WTC11 (cell line): ENCODE data around the gene RGCC. TPM values are rescaled to one million over a fixed set of nuclear protein-coding genes. Genes with fewer than 3 reads are reported as not detected.

Experiments
- ATAC-seq: fragments of 200-7000 bp; cut with Tn5 transposase; 2 replicates; pipeline ENCODE4 v1.10.0; 2021; ENCODE audit warnings: mild to moderate bottlenecking, moderate library complexity
- CTCF ChIA-PET: fragments of 300-600 bp; sonication (Branson Sonifier 250); formaldehyde crosslinking; loops from one replicate; lab custom pipeline; 2021; ENCODE audit warnings: antibody characterized with exemption; lab: Charles Lee
- POLR2A ChIA-PET: fragments of 350-600 bp; sonication (Branson Sonifier 250); formaldehyde crosslinking; loops from one replicate; lab custom pipeline; 2021; ENCODE audit warnings: antibody characterized with exemption; lab: Charles Lee
- DNase-seq: peaks from one replicate; pipeline ENCODE4 v3.0.0; 2021; ENCODE audit warnings: low spot score
- H3K27ac Mint-ChIP-seq: 2 replicates; pipeline ENCODE4 v1.8.0; 2021; ENCODE audit warnings: mixed read lengths
- H3K27me3 Mint-ChIP-seq: 2 replicates; pipeline ENCODE4 v1.8.0; 2021; ENCODE audit warnings: low read depth, mild to moderate bottlenecking, moderate library complexity, mixed read lengths
- H3K36me3 Mint-ChIP-seq: 2 replicates; pipeline ENCODE4 v1.8.0; 2021; ENCODE audit warnings: mixed read lengths
- H3K4me1 Mint-ChIP-seq: 2 replicates; pipeline ENCODE4 v1.8.0; 2022; ENCODE audit warnings: mixed read lengths
- H3K4me3 Mint-ChIP-seq: 2 replicates; pipeline ENCODE4 v1.8.0; 2021; ENCODE audit warnings: mild to moderate bottlenecking, moderate library complexity, mixed read lengths
- H3K9me3 Mint-ChIP-seq: 2 replicates; pipeline ENCODE4 v1.8.0; 2021; ENCODE audit warnings: mixed read lengths
- GABPB1 ChIP-seq: sonication (generic); formaldehyde crosslinking; IDR thresholded peaks from 2 replicates; pipeline ENCODE4 v1.8.1; 2023; ENCODE audit warnings: mild to moderate bottlenecking, missing genetic modification reagents
- GRHL2 ChIP-seq: fragments of 250-450 bp; sonication (Bioruptor Pico); IDR thresholded peaks from 2 replicates; pipeline ENCODE4 v1.8.0; 2022; ENCODE audit warnings: mild to moderate bottlenecking, moderate library complexity; ENCODE audit not compliant: insufficient replicate concordance, severe bottlenecking
- HMGA2 ChIP-seq: fragments of 250-450 bp; sonication (Bioruptor Pico); IDR thresholded peaks from 2 replicates; pipeline ENCODE4 v1.4.0; 2021; ENCODE audit warnings: mild to moderate bottlenecking, moderate library complexity
- JAZF1 ChIP-seq: fragments of 250-450 bp; sonication (Bioruptor Pico); IDR thresholded peaks from 2 replicates; pipeline ENCODE4 v1.9.0; 2021; ENCODE audit warnings: moderate library complexity, mild to moderate bottlenecking, inconsistent platforms
- JUN ChIP-seq: sonication (generic); formaldehyde crosslinking; IDR thresholded peaks from 2 replicates; pipeline ENCODE4 v1.8.0; 2023; ENCODE audit warnings: mild to moderate bottlenecking, missing genetic modification reagents
- KAT7 ChIP-seq: sonication (generic); formaldehyde crosslinking; IDR thresholded peaks from 2 replicates; pipeline ENCODE4 v1.8.1; 2023; ENCODE audit warnings: missing genetic modification reagents, mild to moderate bottlenecking, borderline replicate concordance
- MXD4 ChIP-seq: fragments of 250-450 bp; sonication (Bioruptor Pico); IDR thresholded peaks from 2 replicates; pipeline ENCODE4 v1.8.0; 2021; ENCODE audit warnings: mild to moderate bottlenecking, moderate library complexity, borderline replicate concordance
- NFATC4 ChIP-seq: fragments of 250-450 bp; sonication (Bioruptor Pico); IDR thresholded peaks from 2 replicates; pipeline ENCODE4 v1.9.0; 2021; ENCODE audit warnings: mild to moderate bottlenecking
- NR1H2 ChIP-seq: sonication (generic); formaldehyde crosslinking; IDR thresholded peaks from 2 replicates; pipeline ENCODE4 v1.9.0; 2021; ENCODE audit warnings: mild to moderate bottlenecking, moderate library complexity, missing genetic modification reagents
- NR2C2 ChIP-seq: sonication (generic); formaldehyde crosslinking; IDR thresholded peaks from 2 replicates; pipeline ENCODE4 v1.8.0; 2022; ENCODE audit warnings: mild to moderate bottlenecking, missing genetic modification reagents
- RORB ChIP-seq: fragments of 250-450 bp; sonication (Bioruptor Pico); IDR thresholded peaks from 2 replicates; pipeline ENCODE4 v1.9.0; 2021; ENCODE audit warnings: mild to moderate bottlenecking
- TCF7 ChIP-seq: sonication (generic); formaldehyde crosslinking; IDR thresholded peaks from 2 replicates; pipeline ENCODE4 v1.8.0; 2022; ENCODE audit warnings: mild to moderate bottlenecking, low read depth, missing genetic modification reagents, moderate library complexity
- TEAD4 ChIP-seq: sonication (generic); formaldehyde crosslinking; IDR thresholded peaks from 2 replicates; pipeline ENCODE4 v1.8.0; 2022; ENCODE audit warnings: mild to moderate bottlenecking, missing genetic modification reagents
- ZBTB21 ChIP-seq: sonication (generic); formaldehyde crosslinking; IDR thresholded peaks from 2 replicates; pipeline ENCODE4 v1.8.1; 2023; ENCODE audit warnings: mild to moderate bottlenecking, missing genetic modification reagents, borderline replicate concordance
- ZNF416 ChIP-seq: fragments of 250-450 bp; sonication (Bioruptor Pico); IDR thresholded peaks from 2 replicates; pipeline ENCODE4 v1.9.0; 2021; ENCODE audit warnings: mild to moderate bottlenecking, inconsistent platforms
- total RNA-seq: library from RNA; stranded (reverse); gene quantifications from 3 replicates; pipeline ENCODE4 v1.2.3, GENCODE V29; 2021
- TF ChIP-seq, protein P1 (sequence below): sonication (generic); formaldehyde crosslinking; IDR thresholded peaks from 2 replicates; pipeline ENCODE4 v1.8.0; 2022; ENCODE audit warnings: missing genetic modification reagents
- TF ChIP-seq, protein P2 (sequence below): sonication (generic); formaldehyde crosslinking; IDR thresholded peaks from 2 replicates; pipeline ENCODE4 v1.8.0; 2022; ENCODE audit warnings: mild to moderate bottlenecking, missing genetic modification reagents
- TF ChIP-seq, protein P3 (sequence below): sonication (generic); formaldehyde crosslinking; IDR thresholded peaks from 2 replicates; pipeline ENCODE4 v1.8.0; 2023; ENCODE audit warnings: mild to moderate bottlenecking, missing genetic modification reagents
- TF ChIP-seq, protein P4 (sequence below): fragments of 200-600 bp; IDR thresholded peaks from 2 replicates; pipeline ENCODE4 v1.8.0; 2022; ENCODE audit warnings: antibody characterized with exemption

The RGCC gene
- total RNA-seq, 1 experiment from 2014 or later: 0.48 TPM

DNA sequence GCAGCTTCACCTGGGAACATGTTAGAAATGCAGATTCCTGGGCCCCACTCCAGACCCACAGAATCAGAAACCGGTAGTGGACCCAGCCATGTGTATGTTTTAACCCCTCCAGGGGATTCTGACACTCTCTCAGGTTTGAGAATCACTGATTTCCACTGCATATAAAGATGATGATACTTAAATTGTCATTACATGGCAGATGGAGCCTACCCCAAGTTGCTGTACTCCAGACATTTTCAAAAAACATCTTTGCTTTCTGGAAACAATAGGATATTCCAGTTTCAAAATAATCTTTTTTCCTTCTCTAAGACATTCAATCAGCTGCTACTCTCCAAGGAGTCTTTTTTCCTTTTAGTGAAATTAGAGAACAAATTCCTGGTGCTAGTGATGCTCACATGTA lies 48.6 kb upstream of the RGCC start (continued):
- TF ChIP-seq GRHL2 (CRISPR knock-in tag) (no peak), NR2C2 (CRISPR knock-in tag) (no peak), HMGA2 (CRISPR knock-in tag) (no peak), NFATC4 (CRISPR knock-in tag) (no peak), KAT7 (CRISPR knock-in tag) (no peak), GABPB1 (CRISPR knock-in tag) (no peak), JAZF1 (CRISPR knock-in tag) (no peak), JUN (no peak), ZBTB21 (CRISPR knock-in tag) (no peak), RORB (CRISPR knock-in tag) (no peak), NR1H2 (CRISPR knock-in tag) (no peak), TCF7 (no peak)
- TF ChIP-seq, protein P1, sequence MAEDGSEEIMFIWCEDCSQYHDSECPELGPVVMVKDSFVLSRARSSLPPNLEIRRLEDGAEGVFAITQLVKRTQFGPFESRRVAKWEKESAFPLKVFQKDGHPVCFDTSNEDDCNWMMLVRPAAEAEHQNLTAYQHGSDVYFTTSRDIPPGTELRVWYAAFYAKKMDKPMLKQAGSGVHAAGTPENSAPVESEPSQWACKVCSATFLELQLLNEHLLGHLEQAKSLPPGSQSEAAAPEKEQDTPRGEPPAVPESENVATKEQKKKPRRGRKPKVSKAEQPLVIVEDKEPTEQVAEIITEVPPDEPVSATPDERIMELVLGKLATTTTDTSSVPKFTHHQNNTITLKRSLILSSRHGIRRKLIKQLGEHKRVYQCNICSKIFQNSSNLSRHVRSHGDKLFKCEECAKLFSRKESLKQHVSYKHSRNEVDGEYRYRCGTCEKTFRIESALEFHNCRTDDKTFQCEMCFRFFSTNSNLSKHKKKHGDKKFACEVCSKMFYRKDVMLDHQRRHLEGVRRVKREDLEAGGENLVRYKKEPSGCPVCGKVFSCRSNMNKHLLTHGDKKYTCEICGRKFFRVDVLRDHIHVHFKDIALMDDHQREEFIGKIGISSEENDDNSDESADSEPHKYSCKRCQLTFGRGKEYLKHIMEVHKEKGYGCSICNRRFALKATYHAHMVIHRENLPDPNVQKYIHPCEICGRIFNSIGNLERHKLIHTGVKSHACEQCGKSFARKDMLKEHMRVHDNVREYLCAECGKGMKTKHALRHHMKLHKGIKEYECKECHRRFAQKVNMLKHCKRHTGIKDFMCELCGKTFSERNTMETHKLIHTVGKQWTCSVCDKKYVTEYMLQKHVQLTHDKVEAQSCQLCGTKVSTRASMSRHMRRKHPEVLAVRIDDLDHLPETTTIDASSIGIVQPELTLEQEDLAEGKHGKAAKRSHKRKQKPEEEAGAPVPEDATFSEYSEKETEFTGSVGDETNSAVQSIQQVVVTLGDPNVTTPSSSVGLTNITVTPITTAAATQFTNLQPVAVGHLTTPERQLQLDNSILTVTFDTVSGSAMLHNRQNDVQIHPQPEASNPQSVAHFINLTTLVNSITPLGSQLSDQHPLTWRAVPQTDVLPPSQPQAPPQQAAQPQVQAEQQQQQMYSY (CRISPR knock-in tag): no peak
- TF ChIP-seq, protein P2, sequence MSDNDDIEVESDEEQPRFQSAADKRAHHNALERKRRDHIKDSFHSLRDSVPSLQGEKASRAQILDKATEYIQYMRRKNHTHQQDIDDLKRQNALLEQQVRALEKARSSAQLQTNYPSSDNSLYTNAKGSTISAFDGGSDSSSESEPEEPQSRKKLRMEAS: no peak

DNA sequence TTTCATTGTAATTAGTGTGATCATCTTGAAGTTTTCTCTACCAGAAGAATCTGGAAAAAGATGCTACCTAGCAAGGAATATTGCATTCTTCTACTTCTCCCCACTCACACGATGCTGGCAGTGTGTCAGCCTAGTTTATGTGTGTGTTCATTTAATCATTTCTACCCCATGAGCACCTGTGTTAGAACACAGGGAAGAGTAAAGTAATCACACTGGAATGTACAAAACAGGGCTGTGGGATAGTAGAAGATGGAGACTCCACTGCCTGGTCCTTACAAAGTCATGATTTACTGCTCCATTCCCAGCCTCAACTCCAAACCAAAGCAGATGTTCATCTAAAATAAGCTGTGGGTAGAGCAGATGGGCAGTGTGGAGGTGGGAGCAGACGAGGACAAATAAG lies 47.7 kb upstream of the RGCC start:
- TF ChIP-seq, protein P3, sequence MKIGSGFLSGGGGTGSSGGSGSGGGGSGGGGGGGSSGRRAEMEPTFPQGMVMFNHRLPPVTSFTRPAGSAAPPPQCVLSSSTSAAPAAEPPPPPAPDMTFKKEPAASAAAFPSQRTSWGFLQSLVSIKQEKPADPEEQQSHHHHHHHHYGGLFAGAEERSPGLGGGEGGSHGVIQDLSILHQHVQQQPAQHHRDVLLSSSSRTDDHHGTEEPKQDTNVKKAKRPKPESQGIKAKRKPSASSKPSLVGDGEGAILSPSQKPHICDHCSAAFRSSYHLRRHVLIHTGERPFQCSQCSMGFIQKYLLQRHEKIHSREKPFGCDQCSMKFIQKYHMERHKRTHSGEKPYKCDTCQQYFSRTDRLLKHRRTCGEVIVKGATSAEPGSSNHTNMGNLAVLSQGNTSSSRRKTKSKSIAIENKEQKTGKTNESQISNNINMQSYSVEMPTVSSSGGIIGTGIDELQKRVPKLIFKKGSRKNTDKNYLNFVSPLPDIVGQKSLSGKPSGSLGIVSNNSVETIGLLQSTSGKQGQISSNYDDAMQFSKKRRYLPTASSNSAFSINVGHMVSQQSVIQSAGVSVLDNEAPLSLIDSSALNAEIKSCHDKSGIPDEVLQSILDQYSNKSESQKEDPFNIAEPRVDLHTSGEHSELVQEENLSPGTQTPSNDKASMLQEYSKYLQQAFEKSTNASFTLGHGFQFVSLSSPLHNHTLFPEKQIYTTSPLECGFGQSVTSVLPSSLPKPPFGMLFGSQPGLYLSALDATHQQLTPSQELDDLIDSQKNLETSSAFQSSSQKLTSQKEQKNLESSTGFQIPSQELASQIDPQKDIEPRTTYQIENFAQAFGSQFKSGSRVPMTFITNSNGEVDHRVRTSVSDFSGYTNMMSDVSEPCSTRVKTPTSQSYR (CRISPR knock-in tag): no peak
- TF ChIP-seq, protein P4, sequence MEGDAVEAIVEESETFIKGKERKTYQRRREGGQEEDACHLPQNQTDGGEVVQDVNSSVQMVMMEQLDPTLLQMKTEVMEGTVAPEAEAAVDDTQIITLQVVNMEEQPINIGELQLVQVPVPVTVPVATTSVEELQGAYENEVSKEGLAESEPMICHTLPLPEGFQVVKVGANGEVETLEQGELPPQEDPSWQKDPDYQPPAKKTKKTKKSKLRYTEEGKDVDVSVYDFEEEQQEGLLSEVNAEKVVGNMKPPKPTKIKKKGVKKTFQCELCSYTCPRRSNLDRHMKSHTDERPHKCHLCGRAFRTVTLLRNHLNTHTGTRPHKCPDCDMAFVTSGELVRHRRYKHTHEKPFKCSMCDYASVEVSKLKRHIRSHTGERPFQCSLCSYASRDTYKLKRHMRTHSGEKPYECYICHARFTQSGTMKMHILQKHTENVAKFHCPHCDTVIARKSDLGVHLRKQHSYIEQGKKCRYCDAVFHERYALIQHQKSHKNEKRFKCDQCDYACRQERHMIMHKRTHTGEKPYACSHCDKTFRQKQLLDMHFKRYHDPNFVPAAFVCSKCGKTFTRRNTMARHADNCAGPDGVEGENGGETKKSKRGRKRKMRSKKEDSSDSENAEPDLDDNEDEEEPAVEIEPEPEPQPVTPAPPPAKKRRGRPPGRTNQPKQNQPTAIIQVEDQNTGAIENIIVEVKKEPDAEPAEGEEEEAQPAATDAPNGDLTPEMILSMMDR: no peak
- TF ChIP-seq ZNF416 (CRISPR knock-in tag) (no peak), MXD4 (CRISPR knock-in tag) (no peak), RORB (CRISPR knock-in tag) (no peak), TEAD4 (CRISPR knock-in tag) (no peak), KAT7 (CRISPR knock-in tag) (no peak)
- TF ChIP-seq, all 79 proteins: peak for 0
- Mint-ChIP-seq H3K4me3 (no peak overlapping the region), H3K27me3 (no peaks in the 10 kb centered on the region), H3K36me3 (no peaks in the 10 kb centered on the region), H3K27ac (no peak overlapping the region), H3K4me1 (peaks cover 2% of the 10 kb centered on the region; the same call in 1 of the 2 replicates), H3K9me3 (no peaks in the 10 kb centered on the region)
- POLR2A ChIA-PET: no interaction called here
- ATAC-seq (no peak), DNase-seq (no peak)
- CTCF ChIA-PET: interaction anchor here (0.8 kb wide), 1 partner anchor 243 kb away, joined by 3 read pairs; no protein-coding TSS in a partner anchor
